ENCODE results near the gene PVR.

GRCh38 chr19:44641501-44642265, 2.0 kb upstream of the PVR start:
- TF ChIP-seq RAD21 (IDR thresholded peaks at IDR 0.05) = no peak
- no peak for TF ChIP-seq CTCF (IDR thresholded peaks at IDR 0.05; ENCODE audit: low read depth, low read length, missing input control)
- no peak for TF ChIP-seq REST (IDR thresholded peaks at IDR 0.05)
- TF ChIP-seq RXRA (IDR thresholded peaks at IDR 0.05) = no peak
- TF ChIP-seq YY1 (IDR thresholded peaks at IDR 0.05) = no peak

All from liver (tissue), 3 donors.